ENCODE results near the gene PIH1D1. TPM values are rescaled to one million over a fixed set of nuclear protein-coding genes. Genes with fewer than 3 reads are reported as not detected.

The PIH1D1 gene
- total RNA-seq, 1 donor from 2014 or later: 133 TPM

DNA sequence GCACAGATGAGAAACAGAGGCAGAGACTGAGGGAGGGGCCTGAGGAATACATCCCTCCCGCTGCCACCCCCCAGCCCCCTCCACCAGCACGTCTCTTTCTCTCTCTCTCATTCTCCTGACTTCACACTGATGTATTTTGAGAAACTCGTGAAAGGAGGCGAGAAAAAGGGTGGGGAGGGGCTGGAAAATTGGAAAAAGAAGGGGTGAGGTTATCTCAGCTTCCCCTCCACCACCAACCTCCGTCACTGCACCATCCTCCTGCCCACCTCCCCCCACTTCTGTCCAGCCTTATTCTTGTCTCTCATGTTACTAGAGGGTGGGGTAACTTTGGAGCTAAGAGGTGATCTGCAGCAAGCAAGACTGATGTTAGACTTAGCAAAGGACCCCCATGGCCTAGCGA is 11.8 kb downstream of the PIH1D1 start:
- Histone ChIP-seq H3K4me1 (peaks cover 8% of the 10 kb centered on the region), H3K36me3 (no peaks in the 10 kb centered on the region), H3K79me2 (ENCODE audit: low read depth) (no peaks in the 10 kb centered on the region), H3K9ac (no peak overlapping the region), H3F3A (ENCODE audit: low read depth) (peaks cover 48% of the 10 kb centered on the region), H3K27me3 (peaks cover 78% of the 10 kb centered on the region), H3K27ac (no peak overlapping the region), H3K4me2 (no peak overlapping the region), H3K4me3 (no peak overlapping the region), H3K9me3 (ENCODE audit: low read depth) (no peaks in the 10 kb centered on the region), H4K20me1 (ENCODE audit: low read depth) (peaks cover 6% of the 10 kb centered on the region), H2AFZ (replicated peaks) (no peak overlapping the region)
- no peaks in the 10 kb centered on the region for H3K36me3 Mint-ChIP-seq
- H3K4me1 Mint-ChIP-seq: peaks cover 25% of the 10 kb centered on the region
- no peak for DNase-seq (ENCODE audit: low spot score)
- H3K9me3 Mint-ChIP-seq: no peaks in the 10 kb centered on the region
- peaks cover 72% of the 10 kb centered on the region for H3K27me3 Mint-ChIP-seq (ENCODE audit: insufficient read depth, low read depth)
- H3K27ac Mint-ChIP-seq: no peak overlapping the region
- peak overlapping the region; percentile 80 for H3K4me3 Mint-ChIP-seq
- TF ChIP-seq EZH2 (IDR thresholded peaks at IDR 0.05) (no peak), EZH2phosphoT487 (IDR thresholded peaks at IDR 0.05) (no peak)
- TF ChIP-seq, protein P1, sequence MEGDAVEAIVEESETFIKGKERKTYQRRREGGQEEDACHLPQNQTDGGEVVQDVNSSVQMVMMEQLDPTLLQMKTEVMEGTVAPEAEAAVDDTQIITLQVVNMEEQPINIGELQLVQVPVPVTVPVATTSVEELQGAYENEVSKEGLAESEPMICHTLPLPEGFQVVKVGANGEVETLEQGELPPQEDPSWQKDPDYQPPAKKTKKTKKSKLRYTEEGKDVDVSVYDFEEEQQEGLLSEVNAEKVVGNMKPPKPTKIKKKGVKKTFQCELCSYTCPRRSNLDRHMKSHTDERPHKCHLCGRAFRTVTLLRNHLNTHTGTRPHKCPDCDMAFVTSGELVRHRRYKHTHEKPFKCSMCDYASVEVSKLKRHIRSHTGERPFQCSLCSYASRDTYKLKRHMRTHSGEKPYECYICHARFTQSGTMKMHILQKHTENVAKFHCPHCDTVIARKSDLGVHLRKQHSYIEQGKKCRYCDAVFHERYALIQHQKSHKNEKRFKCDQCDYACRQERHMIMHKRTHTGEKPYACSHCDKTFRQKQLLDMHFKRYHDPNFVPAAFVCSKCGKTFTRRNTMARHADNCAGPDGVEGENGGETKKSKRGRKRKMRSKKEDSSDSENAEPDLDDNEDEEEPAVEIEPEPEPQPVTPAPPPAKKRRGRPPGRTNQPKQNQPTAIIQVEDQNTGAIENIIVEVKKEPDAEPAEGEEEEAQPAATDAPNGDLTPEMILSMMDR (IDR thresholded peaks at IDR 0.05): no peak

DNA sequence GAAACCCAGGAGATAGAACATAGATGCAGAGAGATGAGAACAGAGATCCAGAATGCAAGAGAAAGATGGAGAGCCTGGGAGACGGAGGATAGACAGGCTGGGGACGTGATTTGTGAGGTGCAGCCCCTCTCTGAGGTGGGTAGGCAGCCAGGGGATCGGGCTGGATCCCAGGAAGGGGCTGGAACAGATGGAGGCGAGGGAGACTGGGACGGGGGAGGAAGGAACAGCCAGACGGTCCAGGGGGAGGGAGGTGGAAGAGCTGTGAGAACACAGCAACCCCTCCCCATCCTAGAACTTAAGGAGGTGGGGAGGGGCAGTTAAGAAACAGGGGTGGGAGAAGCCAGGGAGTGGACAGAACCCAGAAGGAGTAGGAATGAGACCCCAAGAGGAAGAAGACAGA is 13.4 kb downstream of the PIH1D1 start:
- Histone ChIP-seq H3K4me3 (no peak overlapping the region), H3K9me3 (ENCODE audit: low read depth) (no peaks in the 10 kb centered on the region), H3K4me1 (peaks cover 8% of the 10 kb centered on the region), H3K9ac (no peak overlapping the region), H3K36me3 (no peaks in the 10 kb centered on the region), H3K27me3 (peaks cover 94% of the 10 kb centered on the region), H2AFZ (replicated peaks) (no peak overlapping the region), H3K27ac (no peak overlapping the region), H3K79me2 (ENCODE audit: low read depth) (no peaks in the 10 kb centered on the region), H3F3A (ENCODE audit: low read depth) (peaks cover 44% of the 10 kb centered on the region), H3K4me2 (no peak overlapping the region), H4K20me1 (ENCODE audit: low read depth) (peaks cover 6% of the 10 kb centered on the region)
- Mint-ChIP-seq H3K4me3 (no peak overlapping the region), H3K27me3 (ENCODE audit: insufficient read depth, low read depth) (peaks cover 76% of the 10 kb centered on the region), H3K36me3 (peaks cover 2% of the 10 kb centered on the region), H3K27ac (no peak overlapping the region), H3K4me1 (peaks cover 25% of the 10 kb centered on the region), H3K9me3 (peaks cover 2% of the 10 kb centered on the region)
- no peak for TF ChIP-seq EZH2phosphoT487 (IDR thresholded peaks at IDR 0.05)
- TF ChIP-seq EZH2 (IDR thresholded peaks at IDR 0.05): no peak
- TF ChIP-seq, protein P1 (IDR thresholded peaks at IDR 0.05): no peak
- no peak for DNase-seq (ENCODE audit: low spot score)

DNA sequence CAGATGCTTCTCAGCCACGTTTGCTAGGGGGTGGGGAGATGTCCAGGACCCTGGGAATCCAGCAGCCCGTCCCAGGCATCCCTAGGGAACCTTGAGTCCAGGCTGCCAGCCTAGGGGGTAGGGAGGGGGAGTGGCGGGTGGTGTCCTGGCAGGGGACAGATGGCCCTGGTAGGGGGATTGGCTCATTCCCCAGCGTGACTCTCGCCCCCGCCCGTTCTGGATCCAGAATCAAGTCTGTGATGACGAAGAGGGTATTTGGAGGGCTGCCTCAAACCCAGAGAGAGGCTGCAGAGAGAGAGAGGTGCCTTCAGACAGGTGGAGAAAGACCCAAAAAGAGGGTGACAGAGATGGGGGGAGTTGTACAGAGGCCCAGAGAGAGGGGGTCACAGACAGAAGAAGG is 14.4 kb downstream of the PIH1D1 start:
- peaks cover 2% of the 10 kb centered on the region for H3K36me3 Mint-ChIP-seq
- no peak overlapping the region for H3K9ac ChIP-seq
- H3K27ac ChIP-seq: no peak overlapping the region
- peaks cover 6% of the 10 kb centered on the region for H4K20me1 ChIP-seq (ENCODE audit: low read depth)
- H3K27me3 ChIP-seq: peaks cover 100% of the 10 kb centered on the region
- H3K27ac Mint-ChIP-seq: no peak overlapping the region
- no peak overlapping the region for H3K4me3 Mint-ChIP-seq
- peaks cover 3% of the 10 kb centered on the region for H3K9me3 Mint-ChIP-seq
- H3K4me1 ChIP-seq: peaks cover 12% of the 10 kb centered on the region
- H3K4me1 Mint-ChIP-seq: peaks cover 23% of the 10 kb centered on the region
- peaks cover 44% of the 10 kb centered on the region for H3F3A ChIP-seq (ENCODE audit: low read depth)
- H2AFZ ChIP-seq (replicated peaks): no peak overlapping the region
- H3K27me3 Mint-ChIP-seq (ENCODE audit: insufficient read depth, low read depth): peaks cover 78% of the 10 kb centered on the region
- H3K9me3 ChIP-seq (ENCODE audit: low read depth): no peaks in the 10 kb centered on the region
- H3K36me3 ChIP-seq: no peaks in the 10 kb centered on the region
- DNase-seq (ENCODE audit: low spot score): no peak
- no peak for TF ChIP-seq EZH2phosphoT487 (IDR thresholded peaks at IDR 0.05)
- TF ChIP-seq, protein P1 (IDR thresholded peaks at IDR 0.05): no peak
- peak; percentile 7 for TF ChIP-seq EZH2 (IDR thresholded peaks at IDR 0.05)
- H3K79me2 ChIP-seq (ENCODE audit: low read depth): no peaks in the 10 kb centered on the region
- H3K4me3 ChIP-seq: no peak overlapping the region
- no peak overlapping the region for H3K4me2 ChIP-seq
